ENCODE measurements around the gene VPS13D.

- TF ChIP-seq CTCF (IDR thresholded peaks at IDR 0.05) (no peak), POLR2A (IDR thresholded peaks at IDR 0.05) (no peak)
Measured at GRCh38 chr1:12467570-12468286, 237.9 kb downstream of the VPS13D start.

Measured in Peyer's patch (tissue), 4 donors.